VCaP (cell line): Measurements from ENCODE around the gene HMCN1.

Experiments
- H3K27ac ChIP-seq: fragments of 450-650 bp; 2 replicates; pipeline ENCODE4 v1.5.1; 2017
- TF ChIP-seq, protein P1 (sequence below): fragments of 450-650 bp; conservative IDR thresholded peaks from 2 replicates; pipeline ENCODE4 v1.5.1; 2017; ENCODE audit warnings: mild to moderate bottlenecking, moderate library complexity

Gene HMCN1

DNA sequence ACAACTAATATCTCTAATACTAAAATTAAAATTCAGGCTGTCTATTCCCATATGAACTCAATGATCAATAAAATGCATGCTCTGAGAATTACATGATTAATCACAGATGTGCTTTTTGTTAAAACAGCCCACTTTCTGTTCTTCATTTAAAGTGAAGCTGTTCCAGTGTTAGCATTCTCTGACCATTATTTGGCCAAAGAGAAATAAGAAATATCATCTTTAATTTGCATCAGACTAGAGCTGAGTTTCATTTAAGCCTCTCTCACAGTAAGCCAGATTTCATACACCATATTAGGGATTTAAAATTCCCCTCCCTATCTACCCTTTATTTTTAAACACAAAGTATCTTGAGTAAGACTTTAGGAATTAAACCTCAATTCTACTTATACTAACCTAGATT lies 379.3 kb downstream of the HMCN1 start:
- no peak overlapping the region for H3K27ac ChIP-seq
- TF ChIP-seq, protein P1, sequence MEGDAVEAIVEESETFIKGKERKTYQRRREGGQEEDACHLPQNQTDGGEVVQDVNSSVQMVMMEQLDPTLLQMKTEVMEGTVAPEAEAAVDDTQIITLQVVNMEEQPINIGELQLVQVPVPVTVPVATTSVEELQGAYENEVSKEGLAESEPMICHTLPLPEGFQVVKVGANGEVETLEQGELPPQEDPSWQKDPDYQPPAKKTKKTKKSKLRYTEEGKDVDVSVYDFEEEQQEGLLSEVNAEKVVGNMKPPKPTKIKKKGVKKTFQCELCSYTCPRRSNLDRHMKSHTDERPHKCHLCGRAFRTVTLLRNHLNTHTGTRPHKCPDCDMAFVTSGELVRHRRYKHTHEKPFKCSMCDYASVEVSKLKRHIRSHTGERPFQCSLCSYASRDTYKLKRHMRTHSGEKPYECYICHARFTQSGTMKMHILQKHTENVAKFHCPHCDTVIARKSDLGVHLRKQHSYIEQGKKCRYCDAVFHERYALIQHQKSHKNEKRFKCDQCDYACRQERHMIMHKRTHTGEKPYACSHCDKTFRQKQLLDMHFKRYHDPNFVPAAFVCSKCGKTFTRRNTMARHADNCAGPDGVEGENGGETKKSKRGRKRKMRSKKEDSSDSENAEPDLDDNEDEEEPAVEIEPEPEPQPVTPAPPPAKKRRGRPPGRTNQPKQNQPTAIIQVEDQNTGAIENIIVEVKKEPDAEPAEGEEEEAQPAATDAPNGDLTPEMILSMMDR, result no peak

DNA sequence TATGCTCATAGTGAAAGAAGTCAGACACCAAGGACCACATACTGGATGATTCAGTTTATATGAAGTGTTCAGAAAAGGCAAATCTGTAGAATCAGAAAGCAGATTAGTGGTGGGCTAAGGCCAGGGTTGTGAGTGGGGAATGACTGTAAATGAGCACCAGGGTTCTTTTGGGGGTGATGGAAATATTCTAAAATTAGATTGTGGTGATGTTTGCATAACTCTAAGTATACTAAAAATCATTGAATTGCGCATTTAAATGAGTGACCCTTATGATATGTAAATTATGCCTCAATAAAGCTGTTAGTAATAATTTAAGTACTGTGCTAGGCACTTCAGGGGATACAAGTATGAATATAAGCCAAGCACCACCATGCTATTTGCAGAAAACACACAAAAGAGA lies 384.5 kb downstream of the HMCN1 start:
- H3K27ac ChIP-seq, result no peak overlapping the region
- TF ChIP-seq, protein P1, result no peak

DNA sequence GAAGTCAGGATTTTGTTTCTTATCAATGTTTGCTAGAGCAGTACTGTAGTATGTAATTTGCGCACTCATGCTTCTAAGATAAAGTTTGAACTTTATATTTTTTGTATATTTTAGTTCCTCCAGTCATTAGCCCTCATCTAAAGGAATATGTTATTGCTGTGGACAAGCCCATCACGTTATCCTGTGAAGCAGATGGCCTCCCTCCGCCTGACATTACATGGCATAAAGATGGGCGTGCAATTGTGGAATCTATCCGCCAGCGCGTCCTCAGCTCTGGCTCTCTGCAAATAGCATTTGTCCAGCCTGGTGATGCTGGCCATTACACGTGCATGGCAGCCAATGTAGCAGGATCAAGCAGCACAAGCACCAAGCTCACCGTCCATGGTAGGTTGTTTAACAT lies 388.6 kb downstream of the HMCN1 start:
- no peak overlapping the region for H3K27ac ChIP-seq
- TF ChIP-seq, protein P1, result no peak

DNA sequence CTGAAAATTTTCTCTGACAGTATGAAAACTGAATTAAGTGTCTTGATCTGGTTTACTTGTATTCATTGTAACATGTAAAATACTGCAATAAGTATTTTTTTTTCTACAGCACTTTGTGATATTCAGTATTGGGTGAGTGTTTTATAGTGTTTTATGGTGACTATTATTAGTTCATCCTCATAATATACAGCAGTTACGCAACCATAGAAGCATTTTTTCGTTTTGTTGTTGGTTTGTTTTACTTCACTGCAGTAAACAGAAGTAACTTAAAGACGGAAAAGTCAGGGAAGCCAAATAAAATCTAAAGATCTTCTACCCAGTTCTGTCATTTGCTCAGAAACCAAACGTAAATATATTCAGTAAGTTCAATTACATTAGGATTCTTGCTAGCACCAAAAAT lies 390.8 kb downstream of the HMCN1 start:
- TF ChIP-seq, protein P1, result no peak
- no peak overlapping the region for H3K27ac ChIP-seq

DNA sequence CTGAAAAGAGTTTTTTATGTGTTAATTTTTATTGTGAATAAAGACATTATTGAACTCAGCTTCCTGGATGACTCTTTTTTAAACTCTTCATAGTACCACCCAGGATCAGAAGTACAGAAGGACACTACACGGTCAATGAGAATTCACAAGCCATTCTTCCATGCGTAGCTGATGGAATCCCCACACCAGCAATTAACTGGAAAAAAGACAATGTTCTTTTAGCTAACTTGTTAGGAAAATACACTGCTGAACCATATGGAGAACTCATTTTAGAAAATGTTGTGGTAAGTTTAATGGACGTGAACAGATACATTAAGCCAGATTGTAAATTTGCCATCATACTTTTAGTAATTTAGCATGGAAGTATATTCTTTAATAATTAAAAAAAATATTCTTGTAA lies 391.3 kb downstream of the HMCN1 start:
- TF ChIP-seq, protein P1, result no peak
- H3K27ac ChIP-seq, result no peak overlapping the region

DNA sequence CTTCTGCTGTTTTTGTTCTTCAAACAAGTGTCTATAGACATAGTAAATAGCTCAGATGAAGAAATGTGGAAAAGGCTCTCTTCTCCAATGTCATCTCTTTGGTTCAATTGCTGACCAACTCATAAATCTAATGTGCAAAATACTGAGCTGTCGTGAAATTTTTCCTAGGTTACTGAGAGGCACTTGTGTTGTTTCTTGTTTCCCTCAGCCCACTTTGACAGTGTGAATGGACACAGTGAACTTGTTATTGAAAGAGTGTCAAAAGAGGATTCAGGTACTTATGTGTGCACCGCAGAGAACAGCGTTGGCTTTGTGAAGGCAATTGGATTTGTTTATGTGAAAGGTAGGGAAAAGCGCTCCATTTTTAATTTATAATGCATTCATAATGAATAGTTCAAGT lies 395.6 kb downstream of the HMCN1 start:
- TF ChIP-seq, protein P1, result no peak
- H3K27ac ChIP-seq, result no peak overlapping the region

DNA sequence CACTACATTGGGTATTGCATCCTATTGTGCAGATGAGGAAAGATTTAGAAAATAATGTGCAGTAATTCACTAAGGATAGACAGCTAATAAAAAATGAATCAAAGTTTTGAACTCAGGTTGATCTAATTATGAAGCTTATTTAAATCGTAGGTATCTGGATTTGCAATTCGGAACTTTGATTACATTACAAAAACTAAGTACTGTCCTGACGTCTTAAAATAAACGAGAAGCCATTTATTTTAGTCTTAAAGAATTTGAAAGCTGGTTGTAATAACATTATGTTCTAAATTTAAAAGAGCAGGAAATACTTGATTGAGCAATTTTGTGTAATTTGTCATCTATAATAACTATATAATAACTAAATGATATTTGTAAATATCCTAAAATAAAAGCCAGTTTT lies 404.9 kb downstream of the HMCN1 start:
- TF ChIP-seq, protein P1, result no peak
- H3K27ac ChIP-seq, result no peak overlapping the region

DNA sequence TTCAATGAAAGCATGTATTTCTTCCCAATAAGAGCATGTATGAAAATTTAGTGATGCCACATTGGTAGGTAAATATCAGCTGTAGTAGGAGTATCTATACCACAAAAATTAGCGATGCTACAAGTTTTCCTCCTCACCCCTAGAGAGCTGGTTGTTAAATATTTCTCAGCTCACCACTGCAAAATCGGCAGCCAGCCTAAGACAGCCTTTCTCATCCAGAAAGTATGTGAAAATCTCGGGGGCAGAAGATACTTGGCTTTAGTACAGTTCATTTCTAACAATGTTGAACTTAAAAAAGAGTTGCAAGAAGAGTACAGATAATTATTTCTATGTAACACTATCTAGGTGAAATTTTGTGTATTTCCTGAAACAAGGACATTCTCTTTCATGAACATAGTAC lies 405.5 kb downstream of the HMCN1 start:
- H3K27ac ChIP-seq, result no peak overlapping the region
- TF ChIP-seq, protein P1, result no peak
